ENCODE data around the gene KIT.

The KIT gene

GRCh38 chr4:54764476-54764875 lies 106.7 kb downstream of the KIT start:
- no peak overlapping the region for H3K27ac ChIP-seq (ENCODE audit: low read depth, low read length)
- no peaks in the 10 kb centered on the region for H3K9me3 ChIP-seq (ENCODE audit: insufficient read depth, low read length)
- H3K9me2 ChIP-seq (replicated peaks; ENCODE audit: insufficient read depth, low read length): no peaks in the 10 kb centered on the region
- H4K20me1 ChIP-seq (ENCODE audit: low read depth, low read length): no peaks in the 10 kb centered on the region
- H3K4me3 ChIP-seq (ENCODE audit: insufficient read depth, low read length, poor library complexity, severe bottlenecking): no peak overlapping the region
- no peak for TF ChIP-seq CTCF (IDR thresholded peaks at IDR 0.05; ENCODE audit: insufficient read depth, low read length, poor library complexity, severe bottlenecking)
- TF ChIP-seq EZH2phosphoT487 (conservative IDR thresholded peaks at IDR 0.05; ENCODE audit: low read length): no peak
- H3K4me2 ChIP-seq (ENCODE audit: low read depth, low read length, poor library complexity, severe bottlenecking): no peak overlapping the region
- no peaks in the 10 kb centered on the region for H3F3A ChIP-seq (ENCODE audit: insufficient read depth)
- H2AFZ ChIP-seq (ENCODE audit: low read depth, low read length, severe bottlenecking): no peak overlapping the region
- no peaks in the 10 kb centered on the region for H3K27me3 ChIP-seq (ENCODE audit: low read length)
- no peaks in the 10 kb centered on the region for H3K79me2 ChIP-seq (ENCODE audit: insufficient read depth, low read length)
- no peaks in the 10 kb centered on the region for H3K36me3 ChIP-seq (ENCODE audit: low read length)
- H3K9ac ChIP-seq (ENCODE audit: low read length): no peak overlapping the region

GRCh38 chr4:54767376-54767775 lies 109.6 kb downstream of the KIT start:
- H3K79me2 ChIP-seq (ENCODE audit: insufficient read depth, low read length): no peaks in the 10 kb centered on the region
- H3K9me2 ChIP-seq (replicated peaks; ENCODE audit: insufficient read depth, low read length): no peaks in the 10 kb centered on the region
- H3K27ac ChIP-seq (ENCODE audit: low read depth, low read length): no peak overlapping the region
- H4K20me1 ChIP-seq (ENCODE audit: low read depth, low read length): no peaks in the 10 kb centered on the region
- no peaks in the 10 kb centered on the region for H3F3A ChIP-seq (ENCODE audit: insufficient read depth)
- no peak overlapping the region for H3K4me2 ChIP-seq (ENCODE audit: low read depth, low read length, poor library complexity, severe bottlenecking)
- TF ChIP-seq CTCF (IDR thresholded peaks at IDR 0.05; ENCODE audit: insufficient read depth, low read length, poor library complexity, severe bottlenecking): no peak
- no peak for TF ChIP-seq EZH2phosphoT487 (conservative IDR thresholded peaks at IDR 0.05; ENCODE audit: low read length)
- no peak overlapping the region for H3K4me3 ChIP-seq (ENCODE audit: insufficient read depth, low read length, poor library complexity, severe bottlenecking)
- no peak overlapping the region for H3K9ac ChIP-seq (ENCODE audit: low read length)
- H2AFZ ChIP-seq (ENCODE audit: low read depth, low read length, severe bottlenecking): no peak overlapping the region
- no peaks in the 10 kb centered on the region for H3K27me3 ChIP-seq (ENCODE audit: low read length)
- H3K36me3 ChIP-seq (ENCODE audit: low read length): no peaks in the 10 kb centered on the region
- H3K9me3 ChIP-seq (ENCODE audit: insufficient read depth, low read length): no peaks in the 10 kb centered on the region

- no peak overlapping the region for H3K4me2 ChIP-seq (ENCODE audit: low read depth, low read length, poor library complexity, severe bottlenecking)
- H4K20me1 ChIP-seq (ENCODE audit: low read depth, low read length): no peaks in the 10 kb centered on the region
- no peak overlapping the region for H2AFZ ChIP-seq (ENCODE audit: low read depth, low read length, severe bottlenecking)
- no peak overlapping the region for H3K4me3 ChIP-seq (ENCODE audit: insufficient read depth, low read length, poor library complexity, severe bottlenecking)
- no peaks in the 10 kb centered on the region for H3K36me3 ChIP-seq (ENCODE audit: low read length)
- no peaks in the 10 kb centered on the region for H3K9me3 ChIP-seq (ENCODE audit: insufficient read depth, low read length)
- no peaks in the 10 kb centered on the region for H3K79me2 ChIP-seq (ENCODE audit: insufficient read depth, low read length)
- H3K9me2 ChIP-seq (replicated peaks; ENCODE audit: insufficient read depth, low read length): no peaks in the 10 kb centered on the region
- H3K27ac ChIP-seq (ENCODE audit: low read depth, low read length): no peak overlapping the region
- H3K9ac ChIP-seq (ENCODE audit: low read length): no peak overlapping the region
- no peak for TF ChIP-seq CTCF (IDR thresholded peaks at IDR 0.05; ENCODE audit: insufficient read depth, low read length, poor library complexity, severe bottlenecking)
- no peak for TF ChIP-seq EZH2phosphoT487 (conservative IDR thresholded peaks at IDR 0.05; ENCODE audit: low read length)
- H3F3A ChIP-seq (ENCODE audit: insufficient read depth): no peaks in the 10 kb centered on the region
- H3K27me3 ChIP-seq (ENCODE audit: low read length): no peaks in the 10 kb centered on the region
These were observed 115.3 kb downstream of the KIT start for GRCh38 chr4:54773022-54773421.

All from SU-DHL-6 (cell line).